Measurements from ENCODE around the gene FARP1. TPM values are rescaled to one million over a fixed set of nuclear protein-coding genes. Genes with fewer than 3 reads are reported as not detected.

The FARP1 gene
- total and polyA plus RNA-seq, 10 of the 15 experiments (the other 5 are each of a cell fraction or from before 2014, with no cell fraction given), result 0.17 to 6.9 (median 0.68) TPM

DNA sequence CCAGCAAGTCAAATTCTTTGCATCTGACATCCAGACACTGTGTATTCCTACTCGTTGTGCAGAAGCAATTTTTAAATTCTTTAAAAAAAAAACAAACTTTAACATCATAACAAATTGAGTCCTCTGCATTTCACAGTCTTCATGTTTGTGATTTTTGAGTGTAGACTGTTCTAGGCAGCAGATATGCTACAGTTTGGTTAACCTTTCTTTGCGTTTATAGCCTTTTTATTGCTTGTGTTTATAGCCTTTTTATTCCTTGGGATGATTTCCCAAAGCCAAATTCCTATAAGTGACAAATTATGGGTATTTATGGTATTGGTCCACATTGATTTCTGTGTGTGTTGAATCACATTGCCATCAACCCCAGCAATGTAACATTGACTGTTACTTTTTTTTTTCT lies 49.1 kb downstream of the FARP1 start:
- H3K4me3 ChIP-seq, result no peak overlapping the region
- no peak overlapping the region for H3K4me2 ChIP-seq (ENCODE audit: control insufficient read depth, insufficient read depth)
- H3K27me3 ChIP-seq (replicated peaks in 1 of 2; ENCODE audit: control insufficient read depth in 2 of 2, insufficient read depth in 2 of 2, low read length in 1 of 2), result no peaks in the 10 kb centered on the region
- intact Hi-C loops (cut with micrococcal nuclease; ENCODE audit: unreplicated experiment) (no loop called here), in situ Hi-C loops (cut with MboI) (no loop called here)
- 16% methylated on average over 2 of the region's 2 CpGs for WGBS (ENCODE audit: insufficient coverage, insufficient replicate concordance, low lambda C conversion rate, missing lambda C conversion rate)
- ATAC-seq, result no peak
- ChIA-PET SMC1A (ENCODE audit: uncharacterized antibody, unreplicated experiment) (interaction anchor here (2.2 kb wide), 1 partner anchor 9 kb away, joined by 18 read pairs; no protein-coding TSS in a partner anchor), POLR2A (no interaction called here), RAD21 (ENCODE audit: unreplicated experiment) (no interaction called here), CTCF (no interaction called here)
- no peak overlapping the region for H3K27ac ChIP-seq (ENCODE audit: control insufficient read depth, insufficient read depth)
- H3K79me2 ChIP-seq (ENCODE audit: control insufficient read depth, insufficient read depth, low read length), result no peaks in the 10 kb centered on the region
- TF ChIP-seq RELA (IDR thresholded peaks at IDR 0.05; ENCODE audit: borderline replicate concordance, partially characterized antibody) (no peak), JUND (IDR thresholded peaks at IDR 0.05; ENCODE audit: low read depth, low read length) (no peak), PML (IDR thresholded peaks at IDR 0.05; ENCODE audit: low read length) (no peak), SMC3 (IDR thresholded peaks at IDR 0.05; ENCODE audit: borderline replicate concordance, low read length) (no peak)
- TF ChIP-seq, protein P1, sequence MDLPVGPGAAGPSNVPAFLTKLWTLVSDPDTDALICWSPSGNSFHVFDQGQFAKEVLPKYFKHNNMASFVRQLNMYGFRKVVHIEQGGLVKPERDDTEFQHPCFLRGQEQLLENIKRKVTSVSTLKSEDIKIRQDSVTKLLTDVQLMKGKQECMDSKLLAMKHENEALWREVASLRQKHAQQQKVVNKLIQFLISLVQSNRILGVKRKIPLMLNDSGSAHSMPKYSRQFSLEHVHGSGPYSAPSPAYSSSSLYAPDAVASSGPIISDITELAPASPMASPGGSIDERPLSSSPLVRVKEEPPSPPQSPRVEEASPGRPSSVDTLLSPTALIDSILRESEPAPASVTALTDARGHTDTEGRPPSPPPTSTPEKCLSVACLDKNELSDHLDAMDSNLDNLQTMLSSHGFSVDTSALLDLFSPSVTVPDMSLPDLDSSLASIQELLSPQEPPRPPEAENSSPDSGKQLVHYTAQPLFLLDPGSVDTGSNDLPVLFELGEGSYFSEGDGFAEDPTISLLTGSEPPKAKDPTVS (IDR thresholded peaks at IDR 0.05; ENCODE audit: low read depth, low read length), result no peak
- TF ChIP-seq, protein P2, sequence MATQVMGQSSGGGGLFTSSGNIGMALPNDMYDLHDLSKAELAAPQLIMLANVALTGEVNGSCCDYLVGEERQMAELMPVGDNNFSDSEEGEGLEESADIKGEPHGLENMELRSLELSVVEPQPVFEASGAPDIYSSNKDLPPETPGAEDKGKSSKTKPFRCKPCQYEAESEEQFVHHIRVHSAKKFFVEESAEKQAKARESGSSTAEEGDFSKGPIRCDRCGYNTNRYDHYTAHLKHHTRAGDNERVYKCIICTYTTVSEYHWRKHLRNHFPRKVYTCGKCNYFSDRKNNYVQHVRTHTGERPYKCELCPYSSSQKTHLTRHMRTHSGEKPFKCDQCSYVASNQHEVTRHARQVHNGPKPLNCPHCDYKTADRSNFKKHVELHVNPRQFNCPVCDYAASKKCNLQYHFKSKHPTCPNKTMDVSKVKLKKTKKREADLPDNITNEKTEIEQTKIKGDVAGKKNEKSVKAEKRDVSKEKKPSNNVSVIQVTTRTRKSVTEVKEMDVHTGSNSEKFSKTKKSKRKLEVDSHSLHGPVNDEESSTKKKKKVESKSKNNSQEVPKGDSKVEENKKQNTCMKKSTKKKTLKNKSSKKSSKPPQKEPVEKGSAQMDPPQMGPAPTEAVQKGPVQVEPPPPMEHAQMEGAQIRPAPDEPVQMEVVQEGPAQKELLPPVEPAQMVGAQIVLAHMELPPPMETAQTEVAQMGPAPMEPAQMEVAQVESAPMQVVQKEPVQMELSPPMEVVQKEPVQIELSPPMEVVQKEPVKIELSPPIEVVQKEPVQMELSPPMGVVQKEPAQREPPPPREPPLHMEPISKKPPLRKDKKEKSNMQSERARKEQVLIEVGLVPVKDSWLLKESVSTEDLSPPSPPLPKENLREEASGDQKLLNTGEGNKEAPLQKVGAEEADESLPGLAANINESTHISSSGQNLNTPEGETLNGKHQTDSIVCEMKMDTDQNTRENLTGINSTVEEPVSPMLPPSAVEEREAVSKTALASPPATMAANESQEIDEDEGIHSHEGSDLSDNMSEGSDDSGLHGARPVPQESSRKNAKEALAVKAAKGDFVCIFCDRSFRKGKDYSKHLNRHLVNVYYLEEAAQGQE (IDR thresholded peaks at IDR 0.05; ENCODE audit: low read depth, low read length), result no peak
- TF ChIP-seq, protein P3, sequence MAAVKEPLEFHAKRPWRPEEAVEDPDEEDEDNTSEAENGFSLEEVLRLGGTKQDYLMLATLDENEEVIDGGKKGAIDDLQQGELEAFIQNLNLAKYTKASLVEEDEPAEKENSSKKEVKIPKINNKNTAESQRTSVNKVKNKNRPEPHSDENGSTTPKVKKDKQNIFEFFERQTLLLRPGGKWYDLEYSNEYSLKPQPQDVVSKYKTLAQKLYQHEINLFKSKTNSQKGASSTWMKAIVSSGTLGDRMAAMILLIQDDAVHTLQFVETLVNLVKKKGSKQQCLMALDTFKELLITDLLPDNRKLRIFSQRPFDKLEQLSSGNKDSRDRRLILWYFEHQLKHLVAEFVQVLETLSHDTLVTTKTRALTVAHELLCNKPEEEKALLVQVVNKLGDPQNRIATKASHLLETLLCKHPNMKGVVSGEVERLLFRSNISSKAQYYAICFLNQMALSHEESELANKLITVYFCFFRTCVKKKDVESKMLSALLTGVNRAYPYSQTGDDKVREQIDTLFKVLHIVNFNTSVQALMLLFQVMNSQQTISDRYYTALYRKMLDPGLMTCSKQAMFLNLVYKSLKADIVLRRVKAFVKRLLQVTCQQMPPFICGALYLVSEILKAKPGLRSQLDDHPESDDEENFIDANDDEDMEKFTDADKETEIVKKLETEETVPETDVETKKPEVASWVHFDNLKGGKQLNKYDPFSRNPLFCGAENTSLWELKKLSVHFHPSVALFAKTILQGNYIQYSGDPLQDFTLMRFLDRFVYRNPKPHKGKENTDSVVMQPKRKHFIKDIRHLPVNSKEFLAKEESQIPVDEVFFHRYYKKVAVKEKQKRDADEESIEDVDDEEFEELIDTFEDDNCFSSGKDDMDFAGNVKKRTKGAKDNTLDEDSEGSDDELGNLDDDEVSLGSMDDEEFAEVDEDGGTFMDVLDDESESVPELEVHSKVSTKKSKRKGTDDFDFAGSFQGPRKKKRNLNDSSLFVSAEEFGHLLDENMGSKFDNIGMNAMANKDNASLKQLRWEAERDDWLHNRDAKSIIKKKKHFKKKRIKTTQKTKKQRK (IDR thresholded peaks at IDR 0.05; ENCODE audit: low read depth, low read length), result no peak
- no TSS peak for BruUV-seq (replicated peaks)
- no peak overlapping the region for H2AFZ ChIP-seq (ENCODE audit: control insufficient read depth, low read depth, low read length)
- no peak for FAIRE-seq
- no peaks in the 10 kb centered on the region for H3K36me3 ChIP-seq (ENCODE audit: control insufficient read depth in 2 of 2, insufficient read depth in 2 of 2, low read length in 1 of 2)
- H3K9ac ChIP-seq (ENCODE audit: control insufficient read depth, insufficient read depth, low read length), result no peak overlapping the region
- no peak for DNase-seq (ENCODE audit: low read depth, low spot score)
- no peaks in the 10 kb centered on the region for H4K20me1 ChIP-seq (ENCODE audit: control insufficient read depth, insufficient read depth)
- H3K9me3 ChIP-seq (replicated peaks; ENCODE audit: control insufficient read depth, insufficient read depth, low read length), result no peaks in the 10 kb centered on the region
- no peaks in the 10 kb centered on the region for H3K4me1 ChIP-seq (ENCODE audit: control insufficient read depth, insufficient read depth, low read length)
